Right atrium auricular region (tissue), 2 donors: ENCODE data around the gene CYP26B1. TPM values are rescaled to one million over a fixed set of nuclear protein-coding genes. Genes with fewer than 3 reads are reported as not detected.

Experiments used
- DNase-seq: peaks from one replicate; pipeline ENCODE4 v3.0.0-alpha.2; 2019; ENCODE audit warnings: low spot score
- H3K27ac ChIP-seq, 2 donors: fragments of 200-600 bp; sonication (generic); 1 replicate in 1 of 2; 2 replicates in 1 of 2; pipeline ENCODE4 v1.5.1; 2016 to 2019
- H3K27me3 ChIP-seq, 2 donors: fragments of 200-600 bp; sonication (generic); one replicate each; pipeline versions ENCODE4 v1.5.1 to v1.6.0; 2017 to 2019
- H3K36me3 ChIP-seq: fragments of 200-600 bp; sonication (generic); one replicate; pipeline ENCODE4 v1.5.1; 2016
- H3K4me1 ChIP-seq, 2 donors: fragments of 200-600 bp; sonication (generic); one replicate each; pipeline versions ENCODE4 v1.5.1 to v1.6.0; 2017 to 2019
- H3K4me3 ChIP-seq, 2 donors: fragments of 200-600 bp; sonication (generic); 1 replicate in 1 of 2; 2 replicates in 1 of 2; pipeline ENCODE4 v1.5.1; 2017 to 2019; ENCODE audit warnings: mild to moderate bottlenecking in 1 of 2, moderate library complexity in 1 of 2
- H3K9me3 ChIP-seq, 2 donors: fragments of 200-600 bp; sonication (generic); one replicate each; pipeline ENCODE4 v1.5.1; 2019
- total RNA-seq, 2 donors: library from RNA; depleted of rRNA; stranded (reverse); fragments of >200 nt; gene quantifications; one replicate each; pipeline ENCODE4 v1.1.0, GENCODE V29; 2016
- TF ChIP-seq, protein P1 (sequence below), 2 donors: fragments of 200-600 bp; sonication (generic); IDR thresholded peaks; one replicate each; pipeline ENCODE4 v1.5.1; 2019; ENCODE audit warnings: antibody characterized with exemption in 2 of 2

The CYP26B1 gene
- total RNA-seq, 2 donors from 2014 or later, result 2.5 to 12.8 TPM

GRCh38 chr2:72149556-72150156 is 2.0 kb upstream of the CYP26B1 start:
- H3K9me3 ChIP-seq, result no peaks in the 10 kb centered on the region
- H3K27me3 ChIP-seq, result peaks cover 14 to 44% of the 10 kb centered on the region in 2 donors
- H3K27ac ChIP-seq, result no peak overlapping the region
- peak overlapping the region; percentile 33 to 65 for H3K4me3 ChIP-seq
- no peaks in the 10 kb centered on the region for H3K36me3 ChIP-seq
- TF ChIP-seq, protein P1, sequence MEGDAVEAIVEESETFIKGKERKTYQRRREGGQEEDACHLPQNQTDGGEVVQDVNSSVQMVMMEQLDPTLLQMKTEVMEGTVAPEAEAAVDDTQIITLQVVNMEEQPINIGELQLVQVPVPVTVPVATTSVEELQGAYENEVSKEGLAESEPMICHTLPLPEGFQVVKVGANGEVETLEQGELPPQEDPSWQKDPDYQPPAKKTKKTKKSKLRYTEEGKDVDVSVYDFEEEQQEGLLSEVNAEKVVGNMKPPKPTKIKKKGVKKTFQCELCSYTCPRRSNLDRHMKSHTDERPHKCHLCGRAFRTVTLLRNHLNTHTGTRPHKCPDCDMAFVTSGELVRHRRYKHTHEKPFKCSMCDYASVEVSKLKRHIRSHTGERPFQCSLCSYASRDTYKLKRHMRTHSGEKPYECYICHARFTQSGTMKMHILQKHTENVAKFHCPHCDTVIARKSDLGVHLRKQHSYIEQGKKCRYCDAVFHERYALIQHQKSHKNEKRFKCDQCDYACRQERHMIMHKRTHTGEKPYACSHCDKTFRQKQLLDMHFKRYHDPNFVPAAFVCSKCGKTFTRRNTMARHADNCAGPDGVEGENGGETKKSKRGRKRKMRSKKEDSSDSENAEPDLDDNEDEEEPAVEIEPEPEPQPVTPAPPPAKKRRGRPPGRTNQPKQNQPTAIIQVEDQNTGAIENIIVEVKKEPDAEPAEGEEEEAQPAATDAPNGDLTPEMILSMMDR (IDR thresholded peaks at IDR 0.05), result no peak
- H3K4me1 ChIP-seq, result peaks cover 0 to 54% of the 10 kb centered on the region in 2 donors
- DNase-seq, result peak; percentile 60

- TF ChIP-seq, protein P1 (IDR thresholded peaks at IDR 0.05), result no peak
- Histone ChIP-seq H3K4me1 (peaks cover 0 to 60% of the 10 kb centered on the region in 2 donors), H3K36me3 (no peaks in the 10 kb centered on the region), H3K9me3 (no peaks in the 10 kb centered on the region), H3K4me3 (peak overlapping the region; percentile 33 to 65), H3K27me3 (peaks cover 14 to 44% of the 10 kb centered on the region in 2 donors), H3K27ac (no peak overlapping the region)
- DNase-seq, result peak; percentile 58
These were observed 1.3 kb upstream of the CYP26B1 start for GRCh38 chr2:72148837-72149555.

- Histone ChIP-seq H3K4me3 (peak overlapping the region; percentile 33 to 65), H3K9me3 (no peaks in the 10 kb centered on the region), H3K4me1 (peaks cover 0 to 68% of the 10 kb centered on the region in 2 donors), H3K27ac (peak overlapping the region in 1 of 2 donors; percentile 16), H3K27me3 (peaks cover 14 to 44% of the 10 kb centered on the region in 2 donors), H3K36me3 (no peaks in the 10 kb centered on the region)
- peak; percentile 56 for DNase-seq
- TF ChIP-seq, protein P1 (IDR thresholded peaks at IDR 0.05), result no peak
These were observed 558 bp upstream of the CYP26B1 start for GRCh38 chr2:72148003-72148836.

DNA sequence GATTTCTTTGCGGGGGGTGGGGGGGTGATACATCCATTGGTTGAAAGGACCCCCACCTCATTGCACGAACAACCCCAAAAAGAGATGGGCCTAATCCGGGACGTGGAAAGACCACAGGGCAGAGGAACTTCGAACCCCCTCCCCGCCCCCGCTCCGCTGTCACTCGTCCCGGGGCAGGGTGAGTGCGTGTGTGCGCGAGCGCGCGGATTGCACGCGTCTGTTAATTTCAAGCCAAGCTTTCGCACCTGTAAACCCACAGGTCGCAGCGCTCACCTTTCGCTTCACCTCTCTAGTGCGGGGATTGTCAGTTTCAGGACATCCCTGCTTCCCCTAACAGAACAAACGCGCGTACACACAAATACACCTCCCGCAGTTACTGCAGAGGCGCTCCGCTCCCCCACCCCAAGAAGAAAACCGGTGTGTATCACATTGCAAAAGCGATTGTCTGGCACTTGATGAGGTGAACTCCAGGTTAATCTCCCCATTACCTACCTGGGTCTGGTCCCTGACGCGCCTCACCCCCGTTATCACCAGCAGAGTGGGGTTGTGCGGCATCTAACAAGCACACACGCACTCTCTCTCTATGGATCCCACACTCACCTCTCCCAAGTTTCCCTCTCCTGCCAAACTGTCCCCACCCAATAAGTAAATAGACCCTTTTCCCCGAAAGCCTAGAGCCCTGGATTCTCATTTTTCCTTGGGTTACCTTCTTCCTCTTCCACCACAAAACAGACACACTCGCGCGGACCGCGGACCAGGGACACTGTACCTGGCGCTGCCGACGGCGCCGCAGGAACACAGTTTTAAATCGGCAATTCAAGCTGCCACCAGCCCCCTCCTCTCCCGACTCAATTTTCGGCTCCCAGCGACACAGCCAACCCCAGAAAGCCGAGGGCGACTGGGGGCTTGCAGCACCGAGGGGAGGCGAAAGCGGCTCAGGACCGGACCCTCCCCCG is 1.0 kb downstream of the CYP26B1 start:
- DNase-seq, result peak; percentile 59
- peaks cover 0 to 82% of the 10 kb centered on the region in 2 donors for H3K4me1 ChIP-seq
- no peaks in the 10 kb centered on the region for H3K9me3 ChIP-seq
- peak overlapping the region; percentile 18 to 65 for H3K4me3 ChIP-seq
- H3K36me3 ChIP-seq, result no peaks in the 10 kb centered on the region
- TF ChIP-seq, protein P1 (IDR thresholded peaks at IDR 0.05), result no peak
- H3K27me3 ChIP-seq, result peaks cover 14 to 44% of the 10 kb centered on the region in 2 donors
- H3K27ac ChIP-seq, result peak overlapping the region; percentile 16 to 73
